H9 (cell line): ENCODE data around the gene ATXN7L3. TPM values are rescaled to one million over a fixed set of nuclear protein-coding genes. Genes with fewer than 3 reads are reported as not detected.

Source experiments
- DNase-seq: peaks from one replicate; pipeline ENCODE4 v3.0.0-alpha.2; 2017
- H2AFZ ChIP-seq: one replicate; pipeline ENCODE4 v1.6.1; 2013; ENCODE audit warnings: mild to moderate bottlenecking, low read length, control low read depth, moderate library complexity
- H2AK5ac ChIP-seq: 2 replicates; pipeline ENCODE4 v1.6.1; 2013; ENCODE audit warnings: low read length, control low read depth, mixed read lengths; ENCODE audit not compliant: insufficient read length
- H2BK120ac ChIP-seq: one replicate; pipeline ENCODE4 v1.6.1; 2013; ENCODE audit warnings: low read depth, mild to moderate bottlenecking, low read length, control low read depth, inconsistent platforms; ENCODE audit not compliant: poor library complexity, severe bottlenecking
- H2BK12ac ChIP-seq: 2 replicates; pipeline ENCODE4 v1.6.1; 2013; ENCODE audit warnings: low read length, control low read depth, mixed read lengths, low read depth; ENCODE audit not compliant: insufficient read length
- H2BK15ac ChIP-seq: 2 replicates; pipeline ENCODE4 v1.6.1; 2013; ENCODE audit warnings: low read depth, low read length, control low read depth
- H2BK20ac ChIP-seq: one replicate; pipeline ENCODE4 v1.6.1; 2013; ENCODE audit warnings: low read depth, mild to moderate bottlenecking, low read length, control low read depth, inconsistent platforms; ENCODE audit not compliant: poor library complexity, severe bottlenecking
- H2BK5ac ChIP-seq: 2 replicates; pipeline ENCODE4 v1.6.1; 2013; ENCODE audit warnings: low read length, control low read depth, mixed read lengths; ENCODE audit not compliant: insufficient read length
- H3K14ac ChIP-seq: 2 replicates; pipeline ENCODE4 v1.6.1; 2013; ENCODE audit warnings: low read length, control low read depth; ENCODE audit not compliant: insufficient read depth
- H3K18ac ChIP-seq: 2 replicates; pipeline ENCODE4 v1.6.1; 2013; ENCODE audit warnings: low read depth, mild to moderate bottlenecking, mixed read lengths, low read length, control low read depth; ENCODE audit not compliant: insufficient read length
- H3K23ac ChIP-seq: 2 replicates; pipeline ENCODE4 v1.6.1; 2013; ENCODE audit warnings: low read length, control low read depth, mixed read lengths, low read depth; ENCODE audit not compliant: insufficient read length
- H3K23me2 ChIP-seq: 2 replicates; pipeline ENCODE4 v1.6.1; 2013; ENCODE audit warnings: low read depth, mild to moderate bottlenecking, mixed read lengths, low read length, control low read depth; ENCODE audit not compliant: insufficient read length, poor library complexity, severe bottlenecking
- H3K27ac ChIP-seq: 2 replicates; pipeline ENCODE4 v1.5.1; 2013; ENCODE audit warnings: low read length, control low read depth, mixed read lengths, low read depth; ENCODE audit not compliant: insufficient read length
- H3K27me3 ChIP-seq: 2 replicates; pipeline ENCODE4 v1.6.1; 2013; ENCODE audit warnings: low read length, control low read depth, inconsistent platforms; ENCODE audit not compliant: insufficient read depth
- H3K4ac ChIP-seq: 2 replicates; pipeline ENCODE4 v1.6.1; 2013; ENCODE audit warnings: low read depth, mild to moderate bottlenecking, control low read depth, inconsistent platforms, low read length, moderate library complexity
- H3K4me1 ChIP-seq: 2 replicates; pipeline ENCODE4 v1.6.1; 2013; ENCODE audit warnings: low read length, control low read depth, inconsistent platforms; ENCODE audit not compliant: insufficient read depth
- H3K4me2 ChIP-seq: 2 replicates; pipeline ENCODE4 v1.6.1; 2013; ENCODE audit warnings: low read length, control low read depth, mixed read lengths; ENCODE audit not compliant: insufficient read length, insufficient read depth
- H3K56ac ChIP-seq: 2 replicates; pipeline ENCODE4 v1.6.1; 2013; ENCODE audit warnings: low read depth, mild to moderate bottlenecking, mixed read lengths, low read length, control low read depth; ENCODE audit not compliant: insufficient read length
- H3K79me1 ChIP-seq: 2 replicates; pipeline ENCODE4 v1.6.1; 2013; ENCODE audit warnings: low read depth, mild to moderate bottlenecking, moderate library complexity, low read length, control low read depth, inconsistent platforms; ENCODE audit not compliant: insufficient read depth, poor library complexity, severe bottlenecking
- H3K79me2 ChIP-seq: 2 replicates; pipeline ENCODE4 v1.6.1; 2013; ENCODE audit warnings: low read length, control low read depth, inconsistent platforms; ENCODE audit not compliant: insufficient read depth
- H3K9ac ChIP-seq: 2 replicates; pipeline ENCODE4 v1.6.1; 2013; ENCODE audit warnings: low read length, control low read depth, mixed read lengths; ENCODE audit not compliant: insufficient read length; ENCODE audit errors: extremely low read depth
- H3K9me3 ChIP-seq: one replicate; pipeline ENCODE4 v1.6.1; 2013; ENCODE audit warnings: low read depth, low read length, inconsistent platforms; ENCODE audit not compliant: control insufficient read depth
- H3T11ph ChIP-seq: one replicate; pipeline ENCODE4 v1.6.1; 2013; ENCODE audit warnings: mild to moderate bottlenecking, low read length, control low read depth, inconsistent platforms
- H4K20me1 ChIP-seq: one replicate; pipeline ENCODE4 v1.6.1; 2013; ENCODE audit not compliant: control insufficient read depth, insufficient read length, insufficient read depth
- H4K5ac ChIP-seq: 2 replicates; pipeline ENCODE4 v1.6.1; 2013; ENCODE audit warnings: low read depth, mild to moderate bottlenecking, mixed read lengths, low read length, control low read depth; ENCODE audit not compliant: insufficient read length
- H4K8ac ChIP-seq: replicated peaks from 2 replicates; pipeline ENCODE4 v1.6.1; 2013; ENCODE audit warnings: low read length, control low read depth, mixed read lengths, low read depth; ENCODE audit not compliant: insufficient read length
- H4K91ac ChIP-seq: 2 replicates; pipeline ENCODE4 v1.6.1; 2013; ENCODE audit warnings: low read depth, mild to moderate bottlenecking, moderate library complexity, mixed read lengths, low read length, control low read depth; ENCODE audit not compliant: insufficient read length
- H3K27ac Mint-ChIP-seq, 3 experiments: 2 replicates in 2 of 3; 3 replicates in 1 of 3; pipeline ENCODE4 v1.8.0; 2020 to 2021; ENCODE audit warnings: mixed read lengths in 3 of 3, mild to moderate bottlenecking in 1 of 3, moderate library complexity in 1 of 3
- H3K27me3 Mint-ChIP-seq: 2 replicates; pipeline ENCODE4 v1.8.0; 2021; ENCODE audit warnings: low read depth, mild to moderate bottlenecking, moderate library complexity, mixed read lengths
- H3K36me3 Mint-ChIP-seq, 3 experiments: 2 replicates in 2 of 3; 3 replicates in 1 of 3; pipeline ENCODE4 v1.8.0; 2020 to 2021; ENCODE audit warnings: low read depth in 3 of 3, mixed read lengths in 3 of 3; ENCODE audit not compliant: insufficient read depth in 1 of 3
- H3K4me1 Mint-ChIP-seq, 2 experiments: 2 replicates each; pipeline ENCODE4 v1.8.0; 2020; ENCODE audit warnings: mixed read lengths in 2 of 2
- H3K4me3 Mint-ChIP-seq, 2 experiments: 2 replicates in 1 of 2; 3 replicates in 1 of 2; pipeline ENCODE4 v1.8.0; 2020 to 2021; ENCODE audit warnings: mild to moderate bottlenecking in 2 of 2, mixed read lengths in 2 of 2, moderate library complexity in 1 of 2
- H3K9me3 Mint-ChIP-seq, 2 experiments: 2 replicates in 1 of 2; 3 replicates in 1 of 2; pipeline ENCODE4 v1.8.0; 2020; ENCODE audit warnings: mild to moderate bottlenecking in 2 of 2, mixed read lengths in 2 of 2, moderate library complexity in 1 of 2
- WGBS: extraction: QIAGEN DNeasy Blood & Tissue Kit; methylation state at CpG from one replicate; pipeline ENCODE4 v1.1.7; 2013; ENCODE audit warnings: missing lambda C conversion rate, low lambda C conversion rate, mixed read lengths; ENCODE audit not compliant: insufficient read length; ENCODE audit errors: extremely low coverage; 5-methylcytosine and 5-hydroxymethylcytosine counted together
- total RNA-seq: library from RNA; stranded (reverse); gene quantifications from 2 replicates; pipeline ENCODE4 v1.2.1, GENCODE V29; 2021
- TF ChIP-seq, protein P1 (sequence below): fragments of 200-600 bp; sonication (generic); conservative IDR thresholded peaks from 3 replicates; pipeline ENCODE4 v1.8.0; 2021; ENCODE audit warnings: antibody characterized with exemption, mild to moderate bottlenecking

The ATXN7L3 gene
- total RNA-seq, 1 experiment from 2014 or later: 125 TPM

DNA sequence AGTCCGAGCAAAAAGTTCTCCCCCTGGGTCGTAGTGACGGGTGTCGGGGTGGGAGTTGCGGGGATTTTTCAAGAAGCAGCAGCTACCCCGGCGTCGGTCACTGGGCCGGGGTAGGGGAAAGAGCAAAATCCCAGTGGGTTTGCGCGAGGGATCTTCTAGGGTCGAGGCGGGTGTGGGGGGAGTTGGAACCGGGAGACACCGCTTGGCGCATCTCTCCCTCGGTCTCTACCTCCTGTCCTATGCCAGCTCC, 22.1 kb upstream of the ATXN7L3 start:
- H4K91ac ChIP-seq: no peak overlapping the region
- H2AFZ ChIP-seq: no peak overlapping the region
- H3K9me3 ChIP-seq: no peaks in the 10 kb centered on the region
- WGBS: no CpG with 5 or more reads among the region's 17 CpGs
- H2BK12ac ChIP-seq: no peak overlapping the region
- H2BK120ac ChIP-seq: no peak overlapping the region
- peaks cover 27% of the 10 kb centered on the region for H3K23me2 ChIP-seq
- H3K4me1 ChIP-seq: 0 out of 2 replicates have a peak, but pooled peaks cover 4% of the 10 kb centered on the region
- H4K20me1 ChIP-seq: no peaks in the 10 kb centered on the region
- Mint-ChIP-seq H3K27ac (peak overlapping the region; percentile 88 to 98 (median 92); a peak in 5 of 7 replicates), H3K4me1 (peaks cover 16 to 20% of the 10 kb centered on the region in 2 experiments), H3K27me3 (no peaks in the 10 kb centered on the region; the same call in 1 of the 2 replicates), H3K9me3 (no peaks in the 10 kb centered on the region; a peak in 1 of 5 replicates), H3K36me3 (peaks cover 0 to 13% (median 9%) of the 10 kb centered on the region in 3 experiments; a peak in 5 of 7 replicates), H3K4me3 (peak overlapping the region; percentile 83 to 90)
- no peak overlapping the region for H2BK15ac ChIP-seq
- no peak overlapping the region for H4K8ac ChIP-seq
- DNase-seq: no peak
- no peak overlapping the region for H3K4ac ChIP-seq
- H4K5ac ChIP-seq: no peak overlapping the region
- no peaks in the 10 kb centered on the region for H3K27me3 ChIP-seq
- no peak overlapping the region for H3K27ac ChIP-seq
- peak overlapping the region; percentile 5 for H3K9ac ChIP-seq
- H3T11ph ChIP-seq: no peak overlapping the region
- peaks cover 6% of the 10 kb centered on the region; the same call in 1 of the 2 replicates for H3K79me2 ChIP-seq
- H3K18ac ChIP-seq: no peak overlapping the region
- H2AK5ac ChIP-seq: no peak overlapping the region
- no peak overlapping the region for H2BK5ac ChIP-seq
- no peak overlapping the region for H3K14ac ChIP-seq
- H3K4me2 ChIP-seq: peak overlapping the region; percentile 88
- no peak overlapping the region for H2BK20ac ChIP-seq
- H3K79me1 ChIP-seq: peaks cover 6% of the 10 kb centered on the region
- no peak overlapping the region for H3K23ac ChIP-seq
- no peak overlapping the region for H3K56ac ChIP-seq
- TF ChIP-seq, protein P1, sequence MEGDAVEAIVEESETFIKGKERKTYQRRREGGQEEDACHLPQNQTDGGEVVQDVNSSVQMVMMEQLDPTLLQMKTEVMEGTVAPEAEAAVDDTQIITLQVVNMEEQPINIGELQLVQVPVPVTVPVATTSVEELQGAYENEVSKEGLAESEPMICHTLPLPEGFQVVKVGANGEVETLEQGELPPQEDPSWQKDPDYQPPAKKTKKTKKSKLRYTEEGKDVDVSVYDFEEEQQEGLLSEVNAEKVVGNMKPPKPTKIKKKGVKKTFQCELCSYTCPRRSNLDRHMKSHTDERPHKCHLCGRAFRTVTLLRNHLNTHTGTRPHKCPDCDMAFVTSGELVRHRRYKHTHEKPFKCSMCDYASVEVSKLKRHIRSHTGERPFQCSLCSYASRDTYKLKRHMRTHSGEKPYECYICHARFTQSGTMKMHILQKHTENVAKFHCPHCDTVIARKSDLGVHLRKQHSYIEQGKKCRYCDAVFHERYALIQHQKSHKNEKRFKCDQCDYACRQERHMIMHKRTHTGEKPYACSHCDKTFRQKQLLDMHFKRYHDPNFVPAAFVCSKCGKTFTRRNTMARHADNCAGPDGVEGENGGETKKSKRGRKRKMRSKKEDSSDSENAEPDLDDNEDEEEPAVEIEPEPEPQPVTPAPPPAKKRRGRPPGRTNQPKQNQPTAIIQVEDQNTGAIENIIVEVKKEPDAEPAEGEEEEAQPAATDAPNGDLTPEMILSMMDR: no peak
